GM21576 (cell line): ENCODE results near the gene UBASH3B.

Source experiments
- ATAC-seq: cut with Tn5 transposase; IDR thresholded peaks from one replicate; pipeline ENCODE4 v1.9.1; 2021; ENCODE audit warnings: mild to moderate bottlenecking, moderate library complexity; ENCODE audit not compliant: unreplicated experiment

UBASH3B gene

GRCh38 chr11:122705396-122705795 lies 49.9 kb downstream of the UBASH3B start:
- no peak for ATAC-seq

DNA sequence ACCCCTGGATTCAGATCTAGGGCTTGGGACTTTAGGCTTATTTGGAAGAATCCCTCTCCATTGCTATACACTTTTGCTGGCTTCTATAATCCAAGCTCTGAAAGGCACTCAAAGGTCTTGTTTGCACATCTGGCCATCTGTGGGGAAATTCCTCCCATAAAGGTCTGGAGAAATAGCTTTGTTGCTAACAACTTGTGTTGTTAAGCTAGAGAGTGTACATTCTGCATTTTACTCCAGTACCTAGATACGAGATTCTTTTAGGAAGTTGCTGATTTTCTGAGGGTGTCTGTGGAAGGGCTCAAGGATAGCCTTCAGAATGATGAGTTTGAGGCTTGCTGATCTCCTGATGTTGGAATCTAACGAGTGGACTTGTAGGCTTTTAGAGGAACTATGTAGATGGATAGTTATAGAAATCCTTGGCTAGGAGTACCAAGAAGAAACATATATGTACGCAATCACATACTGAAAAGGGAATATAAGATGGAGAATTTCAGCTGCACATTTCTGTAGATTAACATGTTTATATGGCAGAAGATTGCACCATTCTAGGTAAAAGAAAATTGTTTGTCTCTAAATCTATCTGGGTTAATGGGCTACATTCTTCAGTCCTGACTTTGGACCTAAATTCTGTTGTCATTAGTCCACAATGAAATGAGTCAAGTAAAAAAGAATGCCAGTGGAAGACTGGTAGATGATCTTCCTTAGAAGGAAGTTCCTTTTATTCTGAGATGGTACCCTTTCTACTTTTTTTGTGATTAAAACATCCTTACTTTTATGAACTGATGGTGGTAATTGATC lies 51.0 kb downstream of the UBASH3B start:
- ATAC-seq: no peak

DNA sequence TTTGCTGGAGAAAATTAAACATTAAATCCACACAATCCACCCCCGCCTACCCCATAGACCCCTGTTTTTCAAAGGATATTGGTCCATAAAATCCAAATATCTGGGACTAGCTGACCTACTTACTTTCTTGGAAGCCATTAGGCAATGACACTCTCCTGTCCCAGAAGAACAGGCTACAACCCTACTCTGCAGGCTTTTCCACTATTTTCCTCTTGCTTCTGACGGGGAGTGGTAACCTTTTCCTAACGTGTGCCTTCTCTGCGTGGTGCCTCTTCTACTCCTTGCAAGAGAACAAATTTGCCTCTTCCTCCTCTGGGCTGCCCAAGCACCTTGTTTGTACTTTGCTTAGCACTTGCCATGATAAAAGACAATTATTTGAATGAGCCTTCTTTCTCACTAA lies 51.6 kb downstream of the UBASH3B start:
- no peak for ATAC-seq

DNA sequence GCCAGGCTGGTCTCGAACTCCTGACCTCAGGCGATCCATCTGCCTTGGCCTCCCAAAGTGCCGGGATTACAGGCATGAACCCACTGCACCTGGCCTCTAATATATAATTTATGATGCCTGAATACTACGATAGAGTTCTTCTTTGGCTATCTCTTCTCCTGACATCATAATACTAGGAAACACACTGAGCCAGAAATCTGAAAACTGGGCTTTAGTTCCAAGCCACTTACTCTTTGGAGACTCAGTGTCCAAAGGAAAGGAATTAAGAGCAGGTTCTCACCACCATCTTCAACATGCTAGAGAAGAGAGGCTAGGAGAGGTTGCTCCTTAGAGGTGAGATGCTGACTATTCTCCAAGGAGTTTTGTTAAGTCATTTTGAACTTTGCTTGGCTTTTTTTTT lies 52.4 kb downstream of the UBASH3B start:
- no peak for ATAC-seq

DNA sequence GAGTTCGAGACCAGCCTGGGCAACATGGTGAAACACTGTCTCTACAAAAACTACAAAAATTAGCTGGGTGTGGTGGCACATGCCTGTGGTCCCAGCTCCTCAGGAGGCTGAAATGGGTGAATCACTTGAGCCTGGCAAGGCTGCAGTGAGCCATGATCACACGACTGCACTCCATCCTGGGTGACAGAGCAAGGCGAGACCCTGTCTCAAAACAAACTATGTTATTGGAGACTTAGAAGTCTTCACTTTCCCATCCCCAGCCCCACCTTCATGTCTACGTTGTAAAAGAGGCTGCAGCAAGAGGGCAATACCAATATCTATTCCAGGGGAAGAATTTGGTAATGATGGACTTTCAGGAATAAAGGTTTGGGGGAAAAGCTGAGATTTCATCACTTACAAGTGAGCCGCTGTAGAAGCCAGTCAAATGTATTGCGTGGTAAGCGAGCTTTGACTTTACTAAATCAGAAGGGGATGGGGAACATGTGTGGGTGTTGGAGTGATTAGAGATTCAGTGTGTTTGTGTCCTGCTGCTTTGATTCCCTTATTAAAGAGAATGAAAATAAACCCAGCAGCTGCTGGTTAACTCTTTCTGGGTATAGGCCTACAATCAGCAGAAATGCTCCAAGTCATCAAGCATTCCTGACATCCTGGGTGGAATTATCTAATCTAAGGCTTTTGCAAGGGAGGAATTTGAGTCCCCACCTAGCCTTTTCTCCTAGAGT lies 53.7 kb downstream of the UBASH3B start:
- ATAC-seq: no peak

DNA sequence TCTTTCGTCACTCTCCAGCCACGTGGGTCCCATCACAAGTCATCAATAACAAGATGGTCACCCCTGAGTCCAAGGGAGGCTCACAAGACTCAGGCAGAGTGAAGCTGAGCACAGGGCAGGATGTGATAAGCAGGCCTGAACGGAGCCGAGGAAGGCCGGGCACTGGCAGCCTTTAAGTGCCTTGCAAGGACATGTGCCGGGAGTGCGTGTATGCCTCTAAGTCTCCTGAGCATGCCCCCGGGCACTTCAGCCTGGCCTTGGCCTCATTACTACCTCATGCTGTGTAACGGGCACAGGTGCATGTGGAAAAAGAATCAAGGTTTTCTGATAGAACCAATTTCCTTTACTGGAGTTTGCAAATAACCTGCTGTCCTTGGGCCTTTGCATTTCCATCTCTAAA lies 55.8 kb downstream of the UBASH3B start:
- ATAC-seq: no peak

DNA sequence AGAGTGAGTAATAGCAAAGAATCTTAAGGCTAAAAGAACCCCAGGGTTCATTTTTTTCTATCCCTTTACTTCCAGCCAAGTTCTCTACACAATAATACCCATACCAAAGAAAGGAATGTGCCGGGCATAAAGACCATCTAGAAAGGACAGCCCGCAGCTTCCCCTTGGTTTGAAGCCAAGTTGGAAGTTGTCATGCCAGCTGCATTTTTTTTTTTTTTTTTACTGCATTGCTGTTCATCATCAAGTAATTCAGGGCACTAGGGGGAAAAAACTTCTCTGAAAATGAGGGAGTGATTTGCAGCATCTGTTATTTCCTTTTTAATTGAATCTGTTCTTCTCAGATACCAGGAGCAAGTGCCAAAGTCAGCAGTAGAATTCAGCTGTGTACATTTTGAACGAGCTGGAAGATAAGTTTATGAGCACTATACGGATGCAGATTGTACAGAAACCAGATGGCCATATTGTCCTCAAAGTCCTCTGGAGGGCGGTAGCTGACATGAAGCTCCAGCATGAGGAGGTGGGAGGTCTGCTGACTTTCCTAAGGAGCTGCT lies 56.4 kb downstream of the UBASH3B start:
- no peak for ATAC-seq

GRCh38 chr11:122714004-122714403 lies 58.5 kb downstream of the UBASH3B start:
- peak; percentile 55 for ATAC-seq

DNA sequence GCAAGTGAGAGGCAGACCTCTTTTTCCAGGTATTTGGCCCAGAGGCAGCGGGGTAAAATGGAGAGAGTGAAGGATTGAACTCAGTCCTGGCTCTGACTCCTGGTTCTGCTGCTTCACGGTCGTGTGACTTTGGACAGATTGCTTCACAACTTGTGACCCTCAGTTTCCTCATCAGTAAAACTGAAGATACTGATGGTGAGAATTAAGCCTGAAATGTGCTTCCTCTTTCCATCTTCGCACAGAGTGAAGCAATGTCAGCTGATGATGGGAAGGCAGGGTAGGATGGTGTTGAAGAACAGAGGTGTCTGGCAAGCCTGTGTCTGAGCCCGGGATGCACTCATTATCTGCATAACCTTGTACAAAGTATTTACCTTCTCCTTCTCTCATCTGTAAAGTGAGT lies 59.0 kb downstream of the UBASH3B start:
- no peak for ATAC-seq

GRCh38 chr11:122715548-122716440 lies 60.3 kb downstream of the UBASH3B start:
- ATAC-seq: no peak

GRCh38 chr11:122717264-122717867 lies 61.8 kb downstream of the UBASH3B start:
- ATAC-seq: peak; percentile 89

DNA sequence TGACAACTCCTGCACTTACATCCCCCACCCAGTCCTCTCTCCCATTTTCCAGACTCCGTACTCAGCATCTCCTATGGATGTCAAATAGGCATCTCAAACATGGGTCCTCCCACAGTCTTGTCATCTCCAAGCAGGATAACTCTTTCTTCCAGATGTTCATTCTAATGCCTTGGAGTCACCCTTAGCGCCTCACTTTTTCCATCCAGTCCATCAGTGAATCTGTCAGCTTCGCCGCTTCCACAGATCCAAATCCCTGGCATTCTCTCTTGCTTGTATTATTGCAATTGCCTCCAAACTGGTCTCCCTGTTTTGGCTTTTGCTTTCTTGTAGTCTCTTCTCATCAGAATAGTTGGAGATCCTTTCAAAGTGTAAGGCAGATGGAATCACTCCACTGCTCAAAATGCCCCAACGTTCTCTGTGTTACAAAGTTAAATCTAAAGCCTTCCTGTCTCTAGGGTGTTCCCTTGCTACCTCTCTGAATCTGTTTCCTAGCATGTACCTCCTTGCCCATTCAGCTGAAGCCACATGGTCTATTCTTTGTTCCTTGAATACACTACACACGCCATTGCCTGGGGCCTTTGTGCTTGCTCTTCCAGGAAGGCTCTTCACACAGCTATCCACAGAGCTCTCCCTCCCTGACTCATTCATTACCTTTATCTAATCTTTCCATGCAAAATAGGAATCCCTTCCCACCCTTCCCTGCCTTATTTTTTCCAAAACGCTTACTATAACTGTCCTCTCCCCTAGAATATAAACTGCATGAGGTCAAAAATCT lies 64.8 kb downstream of the UBASH3B start:
- ATAC-seq: no peak

- ATAC-seq: no peak
These were observed 65.9 kb downstream of the UBASH3B start for GRCh38 chr11:122721201-122721963.

- no peak for ATAC-seq
These were observed 66.4 kb downstream of the UBASH3B start for GRCh38 chr11:122721964-122722266.

GRCh38 chr11:122723106-122723505 lies 67.6 kb downstream of the UBASH3B start:
- ATAC-seq: no peak

DNA sequence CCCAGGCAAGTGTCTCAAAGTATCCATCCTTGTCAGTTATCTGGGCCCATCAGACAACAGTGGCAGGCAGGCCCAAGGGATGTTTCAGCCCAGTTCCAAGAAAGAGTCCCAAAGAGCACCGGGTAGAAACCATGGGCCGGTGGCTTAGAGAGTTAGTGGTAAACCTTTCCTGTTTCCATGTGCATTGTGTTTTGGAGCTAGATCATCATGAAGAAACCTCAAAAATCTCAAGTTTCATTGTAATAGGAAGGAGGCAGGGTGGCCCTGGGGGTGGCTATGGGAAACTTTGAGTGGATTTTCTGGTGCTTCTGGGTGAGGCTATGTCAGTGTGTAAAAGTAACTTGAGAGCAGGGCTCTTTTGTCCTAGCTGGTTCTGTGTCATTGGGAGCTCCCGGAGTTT lies 68.1 kb downstream of the UBASH3B start:
- no peak for ATAC-seq

DNA sequence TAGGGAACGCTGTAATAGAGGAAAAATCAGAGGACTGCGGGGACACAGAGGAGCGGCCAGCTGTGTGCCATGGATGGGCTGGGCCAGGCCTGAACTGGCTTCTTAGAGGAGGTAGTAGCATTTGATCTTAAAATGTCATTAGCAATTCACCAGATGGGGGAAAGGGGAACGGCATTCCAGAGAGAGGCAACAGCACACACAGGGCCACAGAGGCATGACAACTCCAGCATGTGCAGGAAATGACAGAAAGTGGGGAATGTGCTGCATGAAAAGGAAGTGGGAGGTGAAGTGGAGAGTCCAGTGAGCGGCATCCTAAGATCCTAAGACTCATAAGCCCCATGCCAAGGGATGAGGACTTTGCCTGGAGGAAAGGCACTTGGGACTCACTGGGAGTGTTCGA lies 69.0 kb downstream of the UBASH3B start:
- no peak for ATAC-seq

DNA sequence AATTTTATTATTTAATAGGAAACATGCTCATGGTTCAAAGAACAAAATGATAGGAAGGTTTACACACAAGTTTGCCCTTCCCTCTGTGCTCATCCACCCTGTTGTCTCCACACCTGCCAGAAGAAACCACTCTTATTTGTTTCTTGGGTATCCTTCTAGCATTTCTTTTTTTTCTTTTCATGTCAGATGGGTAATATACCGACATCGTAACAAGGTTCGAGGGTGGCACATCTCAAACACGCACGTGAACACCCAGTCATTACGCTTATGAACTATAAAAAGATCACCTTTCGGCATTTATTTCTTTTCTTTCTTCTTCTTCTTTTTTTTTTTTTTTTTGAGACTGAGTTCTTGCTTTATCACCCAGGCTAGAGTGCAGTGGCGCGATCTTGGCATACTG lies 70.5 kb downstream of the UBASH3B start:
- no peak for ATAC-seq
